HUDEP-2 (cell line): ENCODE measurements around the gene RNU5B-1.
A peak's percentile ranks its signal among the peaks of the same experiment; 100 is the strongest.

Source experiments
- DNase-seq, 76 experiments: peaks; one replicate each; lab custom pipeline; 2025; ENCODE audit not compliant: unreplicated experiment in 76 of 76; lab: John Stamatoyannopoulos, UW

Gene RNU5B-1

DNA sequence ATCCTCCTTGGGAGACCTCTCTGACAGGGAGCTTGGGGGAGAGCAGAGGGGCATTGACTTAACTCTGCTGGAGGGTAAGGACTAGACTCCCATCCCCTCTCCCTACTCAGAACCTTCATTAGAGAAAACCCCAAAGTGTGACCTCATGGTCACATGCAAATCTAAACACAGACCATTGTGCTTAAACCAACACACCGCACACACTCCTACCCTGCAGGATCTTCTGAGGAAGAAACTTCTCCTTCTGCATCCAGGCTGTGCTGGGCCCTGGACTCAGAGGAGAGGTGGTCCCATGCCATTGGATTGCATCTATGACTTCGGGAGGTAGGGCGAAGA, 17.0 kb upstream of the RNU5B-1 start:
- DNase-seq, result peak in 1 of 76 experiments; percentile 14

DNA sequence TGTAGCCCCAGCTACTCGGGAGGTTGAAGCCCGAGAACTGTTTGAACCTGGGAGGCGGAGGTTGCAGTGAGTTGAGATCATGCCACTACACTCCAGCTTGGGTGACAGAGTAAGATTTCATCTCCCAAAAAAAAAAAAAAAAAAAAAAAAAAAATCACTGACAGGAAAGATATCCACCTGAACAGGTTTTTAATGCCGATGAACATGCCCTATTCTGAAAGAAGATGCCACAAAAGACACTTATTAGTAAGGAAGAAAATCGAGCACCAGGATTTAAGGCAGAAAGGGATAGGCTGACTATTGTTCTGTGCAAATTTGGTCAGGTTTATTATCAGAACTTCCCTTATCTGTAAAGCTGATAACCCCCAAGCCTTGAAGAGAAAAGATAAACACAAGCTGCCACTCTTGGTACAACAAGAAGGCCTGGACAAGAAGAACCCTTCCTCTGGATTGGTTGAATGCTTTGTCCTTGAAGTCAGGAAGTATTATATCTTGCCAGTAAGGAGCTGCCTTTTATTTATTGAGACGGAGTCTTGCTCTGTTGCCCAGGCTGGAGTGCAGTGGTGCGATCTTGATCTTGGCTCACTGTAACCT, 15.1 kb upstream of the RNU5B-1 start:
- peak in 24 of 76 experiments; percentile 3 to 56 (median 26) for DNase-seq

DNA sequence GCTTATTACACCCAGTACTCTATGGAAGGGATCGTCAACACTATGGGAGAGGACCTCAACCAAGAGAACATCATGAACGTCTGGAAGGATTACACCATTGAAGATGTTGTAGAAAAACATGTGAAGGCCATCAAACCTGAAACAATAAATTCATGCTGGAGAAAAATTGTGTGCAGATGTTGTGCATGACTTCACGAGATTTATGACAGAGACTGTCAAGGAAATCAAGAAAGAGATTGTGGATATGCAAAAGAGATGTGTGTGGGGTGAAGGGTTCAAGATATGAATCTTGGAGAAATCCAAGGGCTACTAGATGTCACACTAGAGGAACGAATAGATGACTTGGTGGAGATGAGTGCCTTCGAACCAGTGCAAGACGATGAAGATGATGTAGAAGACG, 14.2 kb upstream of the RNU5B-1 start:
- DNase-seq, result no peak

DNA sequence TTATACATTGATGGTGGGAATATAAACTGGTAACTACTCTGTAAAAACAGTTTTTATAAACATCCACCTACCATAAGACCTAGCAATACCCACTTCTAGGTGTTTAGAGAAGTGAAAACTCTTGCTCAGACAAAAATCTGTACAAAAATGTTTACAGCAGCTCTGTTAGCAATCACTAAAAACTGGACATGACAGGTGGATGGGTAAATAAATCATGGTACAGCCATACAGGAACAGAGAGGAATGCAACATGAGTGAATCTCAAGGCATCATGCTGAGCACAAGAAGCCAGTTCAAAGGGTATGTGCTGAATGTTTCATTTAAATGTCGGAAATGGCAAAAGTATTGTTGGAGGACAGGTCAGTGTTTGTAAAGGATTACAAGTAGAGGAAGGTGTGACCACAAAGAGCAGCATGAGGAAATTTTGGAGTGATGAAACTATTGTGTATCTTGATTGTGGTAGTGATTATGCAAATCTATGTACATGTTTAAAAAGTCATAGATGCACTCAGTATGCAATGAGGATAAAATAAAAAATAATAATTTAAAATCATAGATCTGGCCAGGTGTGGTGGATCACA, 11.4 kb upstream of the RNU5B-1 start:
- no peak for DNase-seq

DNA sequence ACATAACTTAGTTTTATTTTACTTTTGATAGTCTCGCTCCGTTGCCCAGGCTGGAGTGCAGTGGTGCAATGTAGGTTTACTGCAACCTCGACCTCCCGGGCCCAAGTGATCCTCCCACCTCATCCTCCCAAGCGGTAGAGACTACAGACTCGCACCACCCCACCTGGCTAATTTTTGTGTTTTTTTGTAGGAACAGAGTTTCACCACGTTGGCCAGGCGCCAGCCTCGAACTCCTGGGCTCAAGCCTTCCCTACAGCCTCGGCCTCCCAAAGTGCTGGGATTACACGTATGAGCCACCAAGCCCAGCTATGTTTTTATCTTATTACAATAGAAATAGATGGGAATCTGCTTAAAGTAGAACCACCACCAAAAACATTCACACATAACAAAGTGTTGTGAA, 5.7 kb upstream of the RNU5B-1 start:
- DNase-seq, result no peak

DNA sequence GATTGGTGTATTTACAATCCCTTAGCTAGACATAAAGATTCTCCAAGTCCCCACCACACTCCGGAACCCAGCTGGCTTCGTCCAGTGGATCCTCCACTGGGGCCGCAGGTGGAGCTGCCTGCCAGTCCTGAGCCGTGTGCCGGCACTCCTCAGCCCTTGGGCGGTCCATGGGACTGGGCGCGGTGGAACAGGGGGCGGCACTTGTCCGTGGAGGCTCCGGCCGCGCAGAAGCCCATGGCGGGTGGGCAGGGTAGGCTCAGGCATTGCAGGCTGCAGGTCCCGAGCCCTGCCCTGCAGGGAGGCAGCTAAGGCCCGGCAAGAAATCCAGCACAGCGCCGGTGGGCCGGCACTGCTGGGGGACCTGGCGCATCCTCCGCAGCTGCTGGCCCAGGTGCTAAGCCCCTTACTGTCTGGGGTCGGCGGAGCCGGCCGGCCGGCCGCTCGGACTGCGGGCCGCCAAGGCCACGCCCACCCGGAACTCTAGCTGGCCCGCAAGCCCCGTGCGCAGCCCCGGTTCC, 3.5 kb upstream of the RNU5B-1 start:
- DNase-seq, result no peak

DNA sequence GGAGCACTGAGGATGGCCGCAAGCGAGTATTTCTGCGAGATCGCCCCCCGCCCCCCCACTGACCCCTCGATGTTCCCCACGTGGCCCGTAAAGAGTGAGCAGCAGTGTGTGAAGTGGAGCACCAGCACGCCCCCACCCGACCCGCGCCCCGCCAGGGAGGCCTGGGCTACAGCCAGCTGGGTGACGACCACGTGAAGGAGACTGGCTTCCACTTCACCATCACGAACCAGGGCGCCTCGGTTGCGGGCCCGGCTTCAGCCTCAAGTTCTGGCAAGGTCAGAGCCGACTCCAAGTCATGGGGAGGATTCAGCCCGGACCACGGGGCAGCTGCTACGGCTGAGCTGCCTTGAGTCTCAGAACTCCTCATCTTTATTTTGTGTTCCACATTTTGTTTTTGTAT, 2.4 kb upstream of the RNU5B-1 start:
- DNase-seq, result no peak

DNA sequence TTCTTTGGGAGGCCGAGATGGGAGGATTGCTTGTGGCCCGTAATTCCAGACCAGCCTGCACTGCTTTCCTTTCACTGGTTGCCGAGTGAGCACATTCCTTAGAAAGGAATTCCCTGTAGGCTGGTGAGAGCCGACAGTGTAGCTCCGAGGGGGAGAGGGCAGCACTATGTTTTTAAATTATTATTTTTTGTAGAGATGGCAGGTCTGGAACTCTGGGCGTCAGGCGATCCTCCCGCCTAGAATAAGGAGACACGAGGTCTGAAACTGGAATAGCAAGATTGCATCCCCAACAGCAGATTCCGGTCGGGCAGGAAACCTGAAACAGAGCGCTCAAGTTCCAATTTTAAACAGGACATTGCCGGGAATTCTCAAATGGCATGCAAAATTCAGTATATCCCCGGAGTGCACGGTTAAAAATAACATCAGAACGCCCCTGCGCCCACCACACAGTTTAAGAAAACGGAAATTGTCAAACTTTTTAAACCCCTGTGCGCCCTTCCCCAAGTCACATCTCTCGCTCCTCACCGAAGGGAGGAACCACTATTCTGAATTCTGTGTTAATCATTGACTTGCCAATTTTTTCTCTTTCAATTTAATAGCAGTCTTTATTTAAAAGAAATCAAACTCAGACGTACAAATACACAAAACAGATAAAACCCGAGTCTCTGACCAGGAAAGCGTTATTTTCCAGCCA, 643 bp upstream of the RNU5B-1 start:
- DNase-seq, result peak in 26 of 76 experiments; percentile 4 to 55 (median 23)

DNA sequence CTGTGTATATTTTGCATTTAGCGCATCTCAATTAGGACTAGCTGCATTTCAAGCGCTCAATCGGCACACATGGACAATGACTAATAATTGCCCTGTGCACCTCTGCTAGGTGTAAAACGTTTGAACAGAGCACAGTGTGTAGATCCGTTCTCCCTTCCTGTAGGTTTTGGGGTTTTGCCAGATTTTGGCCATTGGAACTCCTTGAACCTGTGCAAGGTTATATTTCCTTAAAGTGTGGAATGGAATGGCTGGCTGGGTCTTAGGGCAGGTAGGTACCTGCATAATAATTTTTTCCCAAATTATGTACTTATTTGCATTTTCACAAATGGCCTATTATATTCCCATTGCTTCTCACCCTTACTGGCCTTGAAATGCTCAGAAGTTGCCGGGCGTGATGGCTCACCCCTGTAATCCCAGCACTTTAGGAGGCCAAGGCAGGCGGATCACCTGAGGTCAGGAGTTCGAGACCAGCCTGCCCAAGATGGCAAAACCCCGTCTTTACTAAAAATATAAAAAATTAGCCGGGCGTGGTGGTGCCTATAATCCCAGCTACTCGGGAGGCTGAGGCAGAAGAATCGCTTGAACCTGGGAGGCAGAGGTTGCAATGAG, 777 bp downstream of the RNU5B-1 start:
- DNase-seq, result no peak

DNA sequence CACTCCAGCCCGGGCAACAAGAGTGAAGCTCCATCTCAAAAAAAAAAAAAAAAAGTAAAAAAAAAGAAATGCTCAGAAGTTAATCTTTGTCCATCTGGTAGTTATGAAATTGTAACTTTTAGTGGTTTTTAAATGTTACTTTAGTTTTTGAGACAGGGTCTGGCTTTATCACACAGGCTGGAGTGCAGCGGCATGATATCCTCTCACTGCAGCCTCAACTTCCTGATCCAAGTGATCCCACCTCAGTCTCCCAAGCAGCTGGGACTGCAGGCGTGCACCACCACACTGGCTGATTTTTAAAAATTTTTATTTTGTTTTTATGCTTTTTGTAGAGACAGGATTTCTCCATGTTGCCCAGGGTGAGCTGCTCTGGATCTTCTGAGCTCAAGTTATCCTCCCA, 1.3 kb downstream of the RNU5B-1 start:
- DNase-seq, result no peak

DNA sequence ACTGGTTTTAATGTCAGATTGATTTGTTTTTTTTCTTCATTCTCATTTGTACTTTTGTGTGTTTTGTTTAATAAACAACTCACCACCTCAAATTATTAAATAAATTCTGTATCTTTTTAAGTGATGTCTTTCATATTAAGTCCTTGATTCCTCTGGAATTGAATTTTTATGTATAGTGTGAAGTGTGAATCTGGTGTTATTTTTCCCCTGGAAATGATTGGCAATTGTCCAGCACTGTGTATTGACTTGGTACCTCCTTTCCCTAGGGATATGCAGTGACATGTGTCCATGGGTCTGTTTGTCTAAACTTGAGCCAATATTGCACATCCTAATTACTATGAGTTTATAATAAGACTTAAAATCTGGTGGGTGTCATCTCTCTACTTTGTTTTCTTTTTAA, 2.1 kb downstream of the RNU5B-1 start:
- no peak for DNase-seq

DNA sequence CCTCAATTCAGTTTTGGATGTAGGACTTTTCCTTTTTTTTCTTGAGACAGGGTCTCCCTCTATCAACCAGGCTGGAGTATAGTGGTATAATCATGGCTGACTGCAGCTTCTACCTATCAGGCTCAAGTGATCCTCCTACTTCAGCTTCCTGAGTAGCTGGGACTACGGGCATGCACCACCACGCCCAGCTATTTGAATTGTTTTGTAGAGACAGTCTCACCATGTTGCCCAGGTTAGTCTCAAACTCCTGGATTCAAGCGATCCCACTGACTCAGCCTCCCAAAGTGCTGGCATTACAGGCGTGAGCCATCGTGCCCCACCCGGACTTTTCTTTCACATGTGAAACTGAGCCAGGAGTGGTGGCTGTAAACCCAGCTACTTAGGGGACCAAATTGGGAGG, 3.5 kb downstream of the RNU5B-1 start:
- no peak for DNase-seq

DNA sequence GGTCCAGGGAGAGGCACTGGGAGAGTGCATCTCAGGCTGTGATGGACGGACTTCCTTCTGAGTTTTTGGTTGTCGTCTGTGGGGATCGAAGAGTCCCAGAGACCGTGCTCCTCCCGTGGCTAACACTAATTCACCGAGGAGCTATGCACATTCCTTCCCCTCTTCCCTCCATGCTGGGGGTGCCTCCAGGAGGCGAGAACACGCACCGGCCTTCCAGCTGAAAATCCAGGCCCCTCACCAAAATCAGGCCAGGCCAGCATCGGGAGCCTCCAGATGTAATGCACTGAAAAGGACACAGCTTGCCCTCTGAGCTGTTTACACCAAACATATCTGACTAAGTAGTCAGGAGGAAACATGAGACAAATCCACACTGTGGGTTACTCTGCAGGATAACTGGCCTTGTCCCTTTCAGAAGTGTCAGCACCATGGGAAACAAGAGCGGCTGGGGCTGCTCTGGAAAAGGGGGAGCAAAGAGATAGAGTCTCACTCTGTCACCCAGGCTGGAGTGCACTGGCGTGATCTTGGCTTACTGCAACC, 5.5 kb downstream of the RNU5B-1 start:
- DNase-seq, result no peak

DNA sequence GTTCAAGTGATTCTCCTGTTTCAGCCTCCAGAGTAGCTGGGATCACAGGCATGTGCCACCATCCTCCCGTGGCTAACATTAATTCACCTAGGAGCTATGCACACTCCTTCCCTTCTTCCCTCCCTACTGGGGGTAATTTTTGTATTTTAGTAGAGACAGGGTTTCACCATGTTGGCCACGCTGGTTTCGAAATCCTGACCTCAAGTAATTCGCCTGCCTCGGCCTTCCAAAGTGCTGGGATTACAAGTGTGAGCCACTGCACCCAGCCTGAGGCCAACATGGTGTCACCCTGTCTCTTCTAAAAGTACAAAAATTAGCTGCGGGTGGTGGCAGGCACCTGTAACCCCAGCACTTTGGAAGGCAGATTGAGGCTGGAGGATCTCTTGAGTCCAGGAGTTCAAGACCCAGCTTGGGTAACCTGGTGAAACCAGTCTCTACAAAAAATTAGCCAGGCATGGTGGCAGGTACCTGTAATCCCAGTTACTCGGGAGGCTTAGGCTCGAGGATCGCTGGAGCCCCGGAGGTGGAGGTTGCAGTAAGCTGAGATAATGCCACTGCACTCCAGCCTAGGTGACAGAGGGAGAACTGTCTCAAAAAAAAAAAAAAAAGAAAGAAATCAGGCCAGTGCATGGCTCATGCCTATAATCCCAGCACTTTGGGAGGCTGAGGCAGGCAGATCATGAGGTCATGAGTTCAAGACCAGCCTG, 6.1 kb downstream of the RNU5B-1 start:
- DNase-seq, result no peak

DNA sequence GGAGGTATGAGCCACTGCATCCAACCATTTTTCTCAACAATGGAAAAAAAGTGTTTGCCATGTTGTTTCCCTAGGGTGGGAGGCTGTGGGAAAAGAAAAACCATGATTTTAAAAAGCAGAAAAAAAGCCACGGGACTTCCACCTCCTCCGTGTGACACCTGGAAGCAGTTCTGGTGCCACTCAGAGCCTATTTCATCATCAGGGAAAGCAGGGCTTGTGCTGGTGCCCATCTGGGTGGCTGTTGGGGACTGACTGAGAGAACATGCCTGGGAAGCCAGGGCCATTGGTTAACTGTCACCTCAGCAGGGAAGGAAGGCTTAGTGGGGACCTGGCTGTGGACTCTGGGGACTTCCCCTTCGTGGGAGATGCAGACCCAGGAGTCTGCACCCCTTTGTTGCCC, 7.3 kb downstream of the RNU5B-1 start:
- DNase-seq, result no peak

DNA sequence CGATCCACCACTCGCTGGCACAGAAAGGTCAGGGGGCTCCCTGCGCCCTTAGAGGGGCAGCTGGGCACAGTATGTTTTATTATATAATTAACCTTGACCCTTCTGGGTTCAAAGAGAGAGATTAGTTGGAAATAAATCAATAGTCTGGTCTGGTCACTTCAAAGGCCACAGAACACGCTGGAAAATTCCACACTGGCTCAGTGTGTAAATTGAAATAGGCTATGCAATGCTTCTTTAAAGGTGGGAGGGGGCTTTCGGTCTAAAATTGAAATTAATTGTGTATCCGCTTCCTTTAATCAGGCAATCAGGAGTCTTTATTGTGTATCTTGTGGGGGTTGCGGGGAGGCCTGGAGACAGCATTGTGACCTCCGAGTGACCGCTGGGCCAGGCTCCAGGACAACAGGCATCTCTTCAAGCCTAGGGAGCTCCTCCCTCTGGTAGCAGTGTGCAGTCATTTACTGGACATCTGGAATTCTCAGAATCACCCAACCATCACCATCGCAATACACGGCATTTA, 8.0 kb downstream of the RNU5B-1 start:
- no peak for DNase-seq

DNA sequence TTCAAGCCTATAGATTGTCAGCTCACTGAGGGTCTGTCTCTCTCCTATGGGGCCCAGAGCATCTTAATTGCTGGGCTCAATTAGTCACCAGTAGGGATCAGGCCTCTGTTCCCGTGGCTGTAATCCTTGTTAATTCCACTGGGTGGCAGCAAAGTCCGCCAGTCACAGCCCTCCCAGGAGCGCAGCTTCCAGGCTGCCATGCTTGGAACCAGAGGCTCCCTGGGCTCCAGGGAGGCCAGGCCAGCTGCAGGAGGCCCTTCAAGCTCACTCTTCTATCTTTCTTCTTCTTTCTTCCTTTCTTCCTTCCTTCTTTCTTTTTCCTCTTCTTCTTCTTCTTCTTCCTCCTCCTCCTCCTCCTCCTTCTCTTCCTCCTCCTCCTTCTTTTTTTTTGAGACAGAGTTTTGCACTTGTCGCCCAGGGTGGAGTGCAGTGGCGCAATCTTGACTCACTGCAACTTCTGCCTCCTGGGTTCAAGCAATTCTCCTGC, 14.4 kb downstream of the RNU5B-1 start:
- DNase-seq, result peak in 66 of 76 experiments; percentile 3 to 82 (median 54)

DNA sequence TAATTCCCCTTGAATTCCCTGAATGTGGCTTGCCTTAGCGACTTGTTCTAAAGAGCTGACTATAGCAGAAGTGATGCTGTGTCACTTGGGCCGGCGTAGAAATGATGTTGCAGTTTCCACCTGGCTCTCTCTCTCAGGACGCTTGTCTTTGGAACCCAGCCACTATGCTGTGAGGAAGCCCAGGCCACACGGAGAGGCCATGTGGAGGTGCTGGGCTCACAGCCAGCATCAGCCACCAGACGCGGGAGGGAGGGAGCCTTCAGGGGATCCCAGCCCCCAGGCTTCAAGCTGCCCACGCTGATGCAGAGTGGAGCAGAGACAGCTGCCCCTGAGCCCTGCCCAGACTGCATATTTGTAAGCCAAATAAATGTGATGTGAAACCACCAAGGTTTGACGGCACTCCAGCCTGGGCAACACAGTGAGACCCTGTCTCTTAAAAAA, 18.6 kb downstream of the RNU5B-1 start:
- DNase-seq, result peak in 63 of 76 experiments; percentile 2 to 84 (median 29)

DNA sequence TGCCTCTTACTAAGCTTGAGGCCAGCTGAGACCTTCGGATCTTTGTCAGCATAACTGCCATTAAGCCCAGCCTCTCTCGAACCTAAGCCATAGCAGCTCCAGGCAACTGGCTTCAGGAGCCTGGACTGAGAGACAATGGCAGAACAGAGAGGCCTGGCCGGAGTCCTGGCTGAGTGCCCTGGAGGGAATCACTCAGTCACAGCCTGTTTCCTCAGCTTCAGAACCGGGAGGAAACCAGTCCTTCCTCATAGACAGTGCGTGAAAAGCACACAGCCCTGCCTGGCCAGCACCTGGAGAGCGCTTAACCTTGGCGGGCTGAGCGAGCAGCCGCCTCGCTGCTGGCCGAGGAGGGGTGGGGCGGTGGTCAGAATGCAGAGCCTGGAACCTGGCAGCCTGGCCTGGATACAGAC, 21.6 kb downstream of the RNU5B-1 start:
- no peak for DNase-seq

DNA sequence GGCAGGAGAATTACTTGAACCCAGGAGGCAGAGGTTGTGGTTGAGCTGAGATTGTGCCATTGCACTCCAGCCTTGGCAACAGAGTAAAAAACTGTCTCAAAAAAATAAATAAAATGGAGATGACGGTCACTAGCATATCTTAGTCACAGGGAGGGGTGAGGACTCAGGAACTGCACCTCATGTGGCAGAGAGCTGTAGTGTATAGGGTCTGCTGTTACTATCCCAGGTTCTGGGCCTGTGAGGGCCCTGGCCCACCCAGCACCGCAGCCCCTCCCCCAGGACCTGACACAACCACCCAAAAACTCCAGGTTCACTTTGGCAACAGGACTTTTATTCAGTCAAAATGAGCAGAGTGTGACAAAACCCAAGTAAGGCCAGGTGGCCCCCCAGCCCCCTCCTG, 22.3 kb downstream of the RNU5B-1 start:
- DNase-seq, result no peak
